Measurements from ENCODE around the gene UGT1A1.

The UGT1A1 gene

DNA sequence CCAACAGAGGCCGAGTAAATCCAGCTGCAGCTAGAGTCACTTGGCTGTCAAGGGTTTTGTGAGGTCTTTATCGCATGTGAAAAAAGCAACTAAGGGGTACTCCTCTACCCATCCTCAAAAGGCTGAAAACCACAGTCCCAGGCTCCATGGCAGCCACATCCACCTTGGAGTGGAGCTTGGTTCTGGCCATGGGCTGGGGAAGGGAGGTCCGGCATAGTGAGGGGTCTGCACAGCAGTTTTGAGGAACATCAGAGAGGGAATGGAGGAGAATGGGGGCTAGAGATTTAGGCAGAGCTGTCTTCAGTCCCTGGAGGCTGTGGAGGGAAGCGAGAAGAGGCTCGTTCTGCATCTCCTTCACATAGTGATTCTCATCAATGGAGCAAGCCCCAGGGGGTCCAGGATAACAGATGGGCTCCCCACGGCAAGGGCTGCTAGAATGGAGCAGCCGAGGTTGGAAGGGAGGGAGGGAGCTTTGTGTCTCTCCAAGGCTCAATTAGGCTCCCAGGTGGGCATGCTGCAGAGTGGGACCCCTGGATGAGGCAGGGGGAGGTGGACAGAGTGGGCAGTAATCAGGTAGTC lies 39.1 kb downstream of the UGT1A1 start:
- no peak for DNase-seq

DNA sequence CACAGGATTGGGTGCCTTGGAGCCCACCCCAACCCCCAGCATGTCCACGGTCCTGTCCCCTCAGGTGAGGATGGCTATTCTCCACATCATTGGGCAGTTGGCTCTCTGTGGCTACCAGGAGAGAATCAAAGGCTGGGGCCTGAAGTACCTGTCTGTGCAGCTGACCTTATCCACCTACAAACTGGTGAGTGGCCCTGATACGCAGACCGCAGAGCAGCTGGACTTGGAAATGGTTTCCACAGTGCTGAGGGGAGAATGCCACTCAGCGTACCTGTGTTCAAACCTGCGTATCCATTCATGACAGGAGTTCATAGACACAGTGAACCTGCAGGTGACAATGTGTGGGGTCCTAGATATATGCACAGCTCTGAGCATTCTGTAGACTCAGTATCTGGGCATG lies 39.6 kb downstream of the UGT1A1 start:
- DNase-seq: no peak

DNA sequence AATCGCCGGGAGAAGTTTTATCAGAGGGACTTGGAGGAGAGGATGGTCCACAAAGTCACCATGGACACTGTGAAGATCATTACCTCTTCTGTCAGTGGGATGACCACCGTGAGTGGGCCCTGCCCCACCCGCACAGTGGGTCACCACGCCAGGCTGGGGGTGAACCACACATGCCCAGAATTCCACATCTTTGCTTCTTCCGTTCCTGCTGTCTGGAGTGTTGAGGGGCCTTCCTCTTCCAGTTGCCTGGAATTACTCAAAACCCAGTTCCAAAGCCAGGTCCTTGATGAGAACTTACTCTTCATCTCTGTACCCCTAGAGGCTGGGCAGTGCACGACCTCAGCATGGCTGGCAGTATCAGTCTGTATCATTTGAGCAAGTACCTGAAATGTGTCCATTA lies 40.1 kb downstream of the UGT1A1 start:
- DNase-seq: no peak

DNA sequence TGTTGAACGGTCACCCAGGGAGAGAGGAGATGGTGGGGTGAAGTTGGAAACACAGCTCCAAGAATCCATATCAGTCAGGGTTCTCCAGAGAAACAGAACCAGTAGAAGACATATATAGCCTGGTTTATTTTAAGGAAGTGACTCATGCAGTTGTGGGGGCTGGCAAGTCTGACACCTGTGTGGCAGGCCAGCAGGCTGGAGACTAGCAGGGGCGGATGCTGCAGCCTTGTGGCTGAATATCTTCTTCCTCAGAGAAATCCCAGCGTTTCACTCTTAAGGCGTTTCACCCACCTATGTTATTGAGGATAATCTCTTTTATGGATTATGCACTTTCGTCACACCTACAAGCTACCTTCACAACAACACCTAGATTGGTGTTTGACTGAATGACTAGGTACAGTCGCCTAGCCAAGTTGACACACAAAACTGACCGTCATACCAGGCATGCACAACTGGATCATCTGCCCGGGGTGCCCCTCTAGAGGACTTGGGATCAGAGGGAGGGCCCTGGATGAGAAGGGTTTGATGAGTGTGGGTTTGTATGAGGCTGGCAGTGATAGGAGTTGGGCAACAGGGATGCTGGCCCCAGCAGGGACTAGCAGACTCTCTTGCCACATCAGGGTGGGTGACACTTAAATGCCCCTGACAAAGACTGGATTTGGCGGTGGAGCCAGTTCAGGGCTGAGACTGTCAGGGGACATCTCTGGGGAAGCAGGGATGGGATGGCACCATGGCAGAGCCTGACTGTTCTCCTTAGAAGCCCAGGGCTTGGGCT lies 41.5 kb downstream of the UGT1A1 start:
- DNase-seq: no peak

DNA sequence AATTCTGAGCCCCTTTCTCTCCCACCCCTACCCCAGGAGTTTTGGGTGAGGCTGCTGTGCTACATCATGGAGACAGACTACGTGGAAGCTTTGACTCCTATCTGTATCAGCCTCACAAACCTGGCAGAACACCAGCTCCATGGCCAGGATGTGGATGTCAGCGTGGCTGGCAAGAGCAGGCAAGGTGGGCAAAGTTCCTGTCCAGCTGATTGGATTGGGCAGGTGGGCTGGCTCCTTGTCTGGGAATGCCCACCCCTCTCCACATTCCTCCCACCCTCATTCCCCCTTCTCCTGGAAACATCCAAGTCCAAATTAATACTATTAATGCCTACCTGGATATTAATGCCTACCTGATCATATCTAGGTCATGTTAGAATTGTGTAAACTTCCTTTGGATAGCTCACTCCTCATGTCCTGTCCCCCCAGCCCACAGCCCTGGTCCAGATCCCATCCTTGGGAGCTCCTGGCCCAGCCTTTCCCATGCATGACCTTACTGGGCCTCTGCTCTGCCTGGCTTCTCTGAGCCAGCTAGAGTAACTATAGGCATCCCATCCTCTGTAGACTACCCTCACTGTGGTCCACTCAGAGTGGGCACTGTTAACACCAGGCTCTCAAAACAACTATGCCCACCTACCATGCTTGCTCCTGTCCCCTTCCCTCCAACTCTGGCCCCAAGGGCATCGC lies 42.2 kb downstream of the UGT1A1 start:
- no peak for DNase-seq

DNA sequence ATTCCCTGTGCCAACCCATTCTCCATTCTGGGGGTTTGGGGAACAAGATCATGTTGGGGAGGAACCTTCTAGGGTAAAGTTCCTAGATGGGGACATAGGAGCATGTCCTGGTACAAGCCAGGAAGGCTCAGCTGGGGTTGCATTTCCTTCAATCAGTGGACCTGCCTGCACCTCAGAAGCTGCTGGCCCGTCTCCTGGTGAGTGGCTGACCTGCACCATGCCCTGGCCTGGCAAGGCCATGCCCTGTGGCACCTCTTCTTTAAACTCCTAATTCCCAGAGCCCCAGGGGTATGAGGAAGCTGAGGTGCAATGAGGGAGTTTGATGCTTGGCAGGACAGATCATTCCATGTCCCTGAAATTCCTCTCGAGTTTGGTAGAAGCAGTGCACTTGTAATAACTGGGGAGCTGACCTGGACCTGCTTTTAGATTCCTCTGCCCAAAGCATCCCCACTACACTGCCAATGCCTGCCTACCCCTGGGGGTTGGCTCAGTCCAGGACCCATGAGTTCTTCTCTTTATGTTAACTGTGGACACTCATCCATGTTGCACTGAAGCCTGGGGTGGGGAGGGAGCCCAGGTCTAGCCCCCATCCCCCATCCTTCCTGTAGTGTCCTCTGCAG lies 43.3 kb downstream of the UGT1A1 start:
- DNase-seq: no peak

DNA sequence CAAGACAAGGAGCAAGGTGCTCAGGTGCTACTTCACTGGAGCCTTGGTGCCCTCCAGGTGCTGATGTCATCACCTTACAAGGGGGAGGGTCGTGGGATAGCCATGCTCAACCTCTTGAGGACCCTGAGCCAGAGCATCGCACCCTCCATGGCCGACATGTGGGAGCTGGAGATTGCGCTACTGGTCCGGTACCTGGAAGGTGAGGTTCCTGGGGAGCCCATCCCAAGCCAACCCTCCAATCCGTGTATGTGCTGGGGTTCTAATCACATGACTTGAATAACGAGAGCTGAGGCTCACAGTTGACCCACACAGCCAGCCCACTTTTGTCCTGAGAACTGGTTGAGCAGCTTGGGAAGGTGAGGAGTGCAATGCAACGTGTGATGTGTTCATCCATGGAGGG lies 43.9 kb downstream of the UGT1A1 start:
- DNase-seq: no peak

DNA sequence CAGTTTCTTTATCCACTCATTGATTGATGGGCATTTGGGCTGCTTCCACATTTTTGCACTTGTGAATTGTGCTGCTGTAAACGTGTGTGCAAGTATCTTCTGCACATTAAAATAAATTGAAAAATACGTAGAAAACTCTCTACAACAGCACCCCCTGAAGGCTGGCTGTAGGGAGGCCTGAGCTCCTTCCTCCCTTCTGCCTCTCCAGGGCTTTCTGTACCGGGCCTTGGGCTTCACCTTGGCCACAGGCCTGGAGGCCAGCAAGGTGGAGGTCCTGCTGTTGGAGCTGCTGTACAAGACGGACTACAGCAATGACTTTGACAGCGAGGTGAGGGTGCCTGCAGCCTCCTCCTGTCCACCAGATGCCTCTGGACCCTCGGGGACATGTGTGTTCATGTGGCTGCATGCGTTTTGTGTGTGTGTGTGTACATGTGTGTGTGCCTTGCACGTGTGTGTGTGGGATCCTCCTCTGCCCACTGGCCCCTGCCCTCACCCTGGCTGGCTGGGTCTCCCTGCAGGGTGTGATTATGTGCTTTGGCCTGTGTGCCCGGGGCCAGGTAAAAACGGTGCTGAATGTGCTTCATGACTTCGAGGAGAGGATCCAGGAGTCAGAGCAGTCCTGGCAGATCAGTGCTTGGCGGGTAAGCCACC lies 47.3 kb downstream of the UGT1A1 start:
- DNase-seq: no peak

DNA sequence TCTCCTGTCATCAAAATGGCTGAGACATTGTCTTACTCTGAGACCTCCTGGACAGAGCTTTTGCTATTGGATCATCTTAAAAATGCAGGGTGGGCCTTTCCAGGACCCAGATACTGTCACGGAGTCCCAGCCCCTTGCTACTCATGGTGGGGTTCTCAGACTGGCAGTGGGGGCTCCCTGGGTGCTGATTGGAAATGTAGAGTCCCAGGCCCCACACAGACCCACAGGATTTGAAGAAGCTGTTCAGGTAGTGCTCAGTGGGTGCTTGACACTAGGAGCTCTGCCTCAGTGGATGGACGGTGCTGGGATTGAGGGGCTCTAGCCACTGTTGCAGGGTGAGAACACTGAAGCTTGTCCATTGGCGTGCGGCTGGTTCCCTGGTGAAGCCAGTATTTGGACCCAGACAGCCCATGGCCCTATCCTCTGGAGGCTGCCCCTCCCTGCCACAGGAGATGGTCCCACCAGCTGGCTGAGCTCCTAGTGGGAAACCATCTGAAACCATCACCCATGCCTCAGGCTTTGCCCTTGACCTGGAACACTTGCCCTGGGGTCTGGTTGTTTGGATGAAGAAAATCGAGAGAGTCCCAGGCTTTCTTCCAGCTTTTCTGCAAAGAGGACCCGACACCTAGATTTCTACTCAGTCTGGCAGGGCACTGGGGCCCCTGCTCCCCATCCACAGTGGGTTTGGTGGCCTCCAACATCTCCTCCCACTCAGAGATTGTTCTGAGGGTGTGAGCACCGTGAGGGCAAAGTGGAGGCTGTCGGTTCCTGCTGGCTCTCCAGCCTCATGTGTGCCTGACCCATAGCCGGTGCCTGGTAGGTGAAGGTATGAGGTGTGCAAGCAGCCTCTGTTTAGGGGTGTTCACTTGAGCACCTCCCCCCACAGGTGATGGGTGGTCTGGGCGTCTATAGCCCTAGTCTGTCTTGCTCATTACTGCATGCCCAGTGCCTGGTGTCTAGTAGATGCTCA lies 48.2 kb downstream of the UGT1A1 start:
- DNase-seq: no peak

DNA sequence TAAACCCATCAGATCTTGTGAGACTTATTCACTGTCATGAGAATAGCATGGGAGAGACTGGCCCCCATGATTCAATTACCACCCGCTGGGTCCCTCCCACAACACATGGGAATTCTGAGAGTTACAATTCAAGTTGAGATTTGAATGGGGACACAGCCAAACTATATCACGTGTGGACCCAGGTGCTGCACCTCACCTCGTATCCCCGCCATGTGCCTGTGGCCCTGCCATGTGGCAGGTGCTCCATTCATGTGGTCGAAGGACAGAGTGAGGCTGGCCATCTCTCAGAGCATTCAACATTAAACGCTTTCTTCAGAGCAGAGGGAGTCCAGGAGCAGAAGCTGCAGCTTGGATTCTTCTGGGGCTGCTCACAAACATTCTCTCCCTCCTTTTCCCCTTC lies 50.3 kb downstream of the UGT1A1 start:
- no peak for DNase-seq

DNA sequence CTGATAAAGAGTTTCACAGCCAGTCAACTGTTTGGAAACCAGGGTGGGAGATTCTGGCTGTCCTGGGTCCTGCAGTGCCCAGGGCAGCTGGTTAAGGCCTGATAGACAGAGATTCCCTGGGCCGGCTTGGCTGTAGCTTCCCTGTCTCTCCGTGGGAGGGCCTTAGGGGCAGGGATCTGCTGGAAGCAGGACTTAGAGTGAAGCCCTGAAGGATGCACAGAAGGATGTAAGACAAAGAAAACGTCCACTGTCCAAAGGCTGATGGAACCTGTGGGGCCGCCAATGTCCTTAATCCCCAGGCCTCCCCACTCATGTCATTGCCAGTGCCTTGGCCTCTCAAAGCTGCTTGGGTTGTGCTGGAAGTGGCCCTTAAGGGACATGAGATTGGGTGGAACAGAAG lies 51.0 kb downstream of the UGT1A1 start:
- DNase-seq: no peak

DNA sequence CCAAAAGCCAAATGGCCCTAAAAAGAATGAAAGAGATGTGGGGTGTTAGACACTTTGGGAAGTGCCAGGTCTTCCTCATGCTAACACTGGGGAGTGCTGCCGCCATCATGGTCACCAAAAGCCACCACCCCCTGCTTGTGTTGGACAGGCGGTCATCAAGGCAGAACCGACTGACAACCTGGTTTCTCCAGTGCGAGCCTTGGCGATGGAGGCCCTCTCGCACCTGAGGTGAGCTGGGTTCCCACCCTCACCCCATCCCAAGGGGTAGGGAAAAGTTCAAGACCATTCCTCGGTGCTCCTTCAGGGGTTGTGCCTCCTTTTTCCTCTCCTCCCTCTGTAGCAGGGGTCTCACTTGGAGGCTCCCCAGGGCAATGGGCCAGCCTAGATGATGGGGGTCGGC lies 51.7 kb downstream of the UGT1A1 start:
- DNase-seq: no peak

DNA sequence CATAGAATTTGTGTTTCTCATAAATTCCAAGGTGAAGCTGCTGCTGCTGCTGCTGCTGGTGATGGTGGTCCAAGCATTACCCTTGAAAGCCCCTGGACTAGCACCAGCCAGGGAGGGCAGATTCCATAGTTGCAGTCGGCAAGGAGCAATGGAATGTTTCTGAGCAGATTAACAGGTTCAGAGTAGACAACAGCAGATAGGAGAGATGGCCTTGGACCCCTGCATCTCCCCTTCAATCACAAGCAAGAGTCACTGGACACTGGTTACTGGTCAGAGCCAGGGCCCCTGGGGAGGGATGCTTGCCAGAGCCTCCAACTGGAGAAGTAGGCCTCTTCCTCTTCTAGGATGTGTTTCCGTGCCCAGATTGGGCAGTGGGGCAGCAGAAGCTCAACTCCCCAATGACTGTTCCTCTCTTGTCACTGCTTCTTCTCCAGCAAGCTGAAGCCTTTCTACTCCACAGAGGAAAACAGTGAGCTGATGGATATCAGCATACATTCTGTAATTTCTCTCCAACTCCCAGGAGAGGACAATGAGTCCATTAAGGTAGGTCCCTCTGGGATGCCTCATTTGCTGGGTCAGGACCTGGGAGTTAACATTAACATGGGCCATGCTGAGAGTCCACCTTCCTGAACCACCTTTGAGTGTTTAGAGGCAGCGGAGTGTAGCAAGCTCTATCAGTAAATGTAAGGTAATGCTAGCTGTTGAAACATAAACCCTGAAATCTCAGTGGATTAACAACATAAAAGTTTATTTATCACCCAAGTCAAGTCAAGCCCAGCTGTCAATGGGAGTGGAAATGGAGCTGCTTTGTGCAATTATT lies 53.4 kb downstream of the UGT1A1 start:
- DNase-seq: no peak

DNA sequence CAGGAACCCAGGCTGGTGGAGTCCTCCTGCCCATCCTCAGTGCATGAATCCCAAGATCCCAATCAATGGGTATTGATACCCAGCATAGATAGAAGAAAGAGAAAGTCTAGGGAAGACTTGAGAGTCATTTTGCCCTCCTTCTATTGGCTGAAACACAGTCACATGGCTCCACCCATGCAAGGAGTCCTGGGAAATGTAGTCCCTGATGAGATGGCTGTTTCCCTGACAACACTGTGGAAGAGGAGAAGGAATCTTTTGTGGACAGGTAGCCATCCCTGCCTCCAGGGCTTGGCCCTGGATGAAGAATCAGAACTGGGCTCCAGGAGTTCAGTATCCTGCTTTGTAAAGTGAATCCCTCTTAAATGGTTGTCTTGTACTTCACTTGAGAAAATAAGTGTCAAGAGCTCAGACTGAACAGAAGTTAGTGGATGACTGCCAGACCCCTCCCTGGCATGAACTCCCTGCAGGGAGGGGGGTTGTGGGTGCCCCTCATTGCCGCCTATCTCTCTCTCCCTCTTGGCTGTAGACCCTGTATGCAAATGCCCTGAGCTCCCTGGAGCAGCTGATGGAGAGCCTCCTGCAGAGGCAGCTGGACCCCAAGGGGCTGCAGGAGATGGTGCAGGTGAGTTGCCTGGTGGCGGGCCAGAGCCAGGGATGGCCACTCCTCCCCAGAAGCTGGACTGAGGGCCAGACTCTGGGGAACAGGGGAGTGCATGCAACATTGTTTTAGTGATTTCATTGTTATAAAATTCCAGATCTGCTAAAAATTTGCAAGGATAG lies 54.2 kb downstream of the UGT1A1 start:
- no peak for DNase-seq

DNA sequence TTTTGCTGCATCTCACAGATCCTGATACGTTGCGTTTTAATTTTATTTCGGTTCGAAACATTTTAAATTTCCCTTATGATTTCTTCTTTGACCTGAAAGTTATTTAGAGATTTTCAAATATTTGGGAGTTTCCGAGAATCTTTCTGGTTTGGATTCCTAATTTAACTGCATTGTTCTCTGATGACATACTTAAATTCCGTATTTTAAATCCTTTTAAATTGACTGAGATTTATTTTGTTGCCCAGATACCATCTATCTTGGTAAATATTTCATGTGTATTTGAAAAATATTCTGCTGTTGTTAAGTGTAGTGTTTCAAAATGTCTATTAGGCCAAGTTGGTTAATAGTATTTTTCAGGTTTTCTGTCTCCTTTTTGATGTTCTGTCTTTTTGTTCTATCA lies 55.8 kb downstream of the UGT1A1 start:
- no peak for DNase-seq

DNA sequence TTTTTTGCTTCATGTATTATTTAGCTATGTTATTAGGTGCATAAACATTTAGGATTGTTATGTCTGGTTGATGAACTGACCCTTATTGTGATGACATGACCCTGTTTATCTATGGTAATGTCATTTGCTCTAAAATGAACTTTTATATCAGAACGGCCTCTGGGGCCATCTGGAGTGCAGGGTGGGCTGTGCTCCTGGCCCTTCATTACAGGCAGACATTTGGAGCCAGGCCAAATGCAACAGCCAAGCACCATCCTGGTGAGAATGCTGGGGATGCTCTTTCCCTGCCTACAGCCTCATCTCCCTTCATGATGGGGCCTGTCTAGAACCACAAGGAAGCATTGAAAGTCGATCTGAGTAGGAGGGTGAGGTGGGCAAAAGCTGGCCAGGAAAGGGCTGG lies 56.3 kb downstream of the UGT1A1 start:
- DNase-seq: no peak

DNA sequence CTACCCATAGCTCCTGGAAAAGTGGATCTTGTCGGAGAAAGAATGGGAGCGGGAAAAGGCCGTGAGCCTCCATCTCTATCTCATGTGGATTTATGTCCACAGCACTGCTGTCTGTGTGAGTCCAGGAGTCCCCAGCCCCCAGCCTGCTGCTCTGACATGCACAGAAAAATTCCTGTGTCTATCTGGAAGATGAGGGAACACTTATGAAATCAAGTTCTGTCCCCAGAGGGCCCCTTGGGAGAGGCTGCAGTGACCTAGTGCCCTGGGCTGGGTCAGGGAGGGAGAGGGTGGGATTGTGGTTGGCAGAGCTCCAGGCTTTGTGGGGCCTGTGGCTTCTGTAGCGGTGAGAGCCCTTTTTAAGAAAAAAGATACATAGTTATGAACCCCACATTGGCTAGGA lies 56.7 kb downstream of the UGT1A1 start:
- DNase-seq: no peak

DNA sequence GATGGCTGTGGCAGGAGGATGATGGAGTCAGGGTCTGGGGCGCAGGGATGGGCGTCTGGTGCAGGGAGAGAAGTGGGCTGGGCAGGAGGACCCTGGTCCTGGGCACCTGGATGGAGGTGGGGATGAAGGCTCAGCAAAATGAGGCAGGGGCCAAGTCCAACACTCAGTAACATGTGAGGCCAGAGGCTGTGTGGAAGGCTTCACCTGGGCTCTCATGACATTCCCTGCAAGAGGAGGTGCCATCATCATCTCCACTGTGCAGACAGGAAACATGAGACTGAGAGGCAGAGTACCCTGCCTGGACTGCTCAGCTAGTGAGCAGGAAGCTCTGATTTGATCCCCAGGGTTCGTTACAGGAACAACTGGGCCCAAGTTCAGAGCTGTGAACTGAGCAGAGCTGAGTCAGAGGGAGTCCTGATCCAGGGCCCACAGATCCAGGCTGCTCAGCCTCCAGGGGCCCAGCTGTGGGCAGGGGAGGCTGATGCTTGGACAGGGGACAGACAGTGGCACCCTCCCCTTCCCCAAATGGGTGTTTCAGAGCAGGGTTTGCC lies 57.4 kb downstream of the UGT1A1 start:
- no peak for DNase-seq

DNA sequence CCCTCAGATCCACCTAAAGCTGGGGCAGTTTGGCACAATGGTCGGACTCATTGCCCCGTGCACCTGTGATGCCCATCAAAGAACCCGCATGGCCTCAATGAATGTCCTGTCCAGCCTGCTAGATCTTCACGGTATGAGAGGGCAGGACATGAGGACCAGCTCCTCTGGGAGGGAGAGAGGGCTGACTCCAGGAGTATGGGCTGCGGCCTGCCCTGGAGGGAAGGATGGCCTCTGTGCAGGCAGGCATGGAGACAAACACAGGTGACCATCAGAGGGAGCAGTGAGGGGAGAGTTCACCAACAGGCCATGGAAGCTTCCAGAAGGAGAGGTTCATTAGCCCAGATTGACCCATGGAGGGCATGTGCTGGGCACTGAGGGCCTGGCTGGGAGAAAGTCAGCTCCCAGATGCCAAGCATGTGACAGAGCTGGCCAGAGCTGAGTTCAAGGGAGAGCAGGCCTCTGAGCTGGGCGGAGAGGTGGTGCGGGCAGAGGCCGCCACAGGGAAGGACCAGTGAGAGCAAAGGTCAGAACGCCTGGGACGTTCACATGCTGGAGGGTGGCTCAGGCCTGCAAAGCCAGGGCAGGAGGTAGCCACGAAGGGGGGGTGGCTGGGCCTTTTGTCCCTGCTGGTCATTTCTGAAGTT lies 58.0 kb downstream of the UGT1A1 start:
- no peak for DNase-seq
